GM19099 (cell line): Measurements from ENCODE around the gene DPP4.

Experiments used
- POLR2A ChIP-seq: IDR thresholded peaks from 3 replicates; pipeline ENCODE4 v1.6.1; 2011; ENCODE audit warnings: low read depth; ENCODE audit not compliant: insufficient read length; ENCODE audit errors: extremely low read depth

Gene DPP4

GRCh38 chr2:161947406-161947805, 126.6 kb downstream of the DPP4 start:
- TF ChIP-seq POLR2A = no peak

- no peak for TF ChIP-seq POLR2A
Measured at GRCh38 chr2:161946489-161947107, 127.4 kb downstream of the DPP4 start.

- no peak for TF ChIP-seq POLR2A
Measured at GRCh38 chr2:161943011-161943410, 131.0 kb downstream of the DPP4 start.
